HL-60 (cell line): ENCODE results near the gene ACD.
A peak's percentile ranks its signal among the peaks of the same experiment; 100 is the strongest.

Experiments used
- TF ChIP-seq, protein P1 (sequence below): IDR thresholded peaks from one replicate; pipeline ENCODE4 v1.5.1; 2011; ENCODE audit warnings: low read length, control low read depth, inconsistent platforms; ENCODE audit not compliant: insufficient read depth
- TF ChIP-seq, protein P2 (sequence below): IDR thresholded peaks from 2 replicates; pipeline ENCODE4 v1.6.1; 2012; ENCODE audit warnings: low read depth; ENCODE audit not compliant: insufficient replicate concordance

DNA sequence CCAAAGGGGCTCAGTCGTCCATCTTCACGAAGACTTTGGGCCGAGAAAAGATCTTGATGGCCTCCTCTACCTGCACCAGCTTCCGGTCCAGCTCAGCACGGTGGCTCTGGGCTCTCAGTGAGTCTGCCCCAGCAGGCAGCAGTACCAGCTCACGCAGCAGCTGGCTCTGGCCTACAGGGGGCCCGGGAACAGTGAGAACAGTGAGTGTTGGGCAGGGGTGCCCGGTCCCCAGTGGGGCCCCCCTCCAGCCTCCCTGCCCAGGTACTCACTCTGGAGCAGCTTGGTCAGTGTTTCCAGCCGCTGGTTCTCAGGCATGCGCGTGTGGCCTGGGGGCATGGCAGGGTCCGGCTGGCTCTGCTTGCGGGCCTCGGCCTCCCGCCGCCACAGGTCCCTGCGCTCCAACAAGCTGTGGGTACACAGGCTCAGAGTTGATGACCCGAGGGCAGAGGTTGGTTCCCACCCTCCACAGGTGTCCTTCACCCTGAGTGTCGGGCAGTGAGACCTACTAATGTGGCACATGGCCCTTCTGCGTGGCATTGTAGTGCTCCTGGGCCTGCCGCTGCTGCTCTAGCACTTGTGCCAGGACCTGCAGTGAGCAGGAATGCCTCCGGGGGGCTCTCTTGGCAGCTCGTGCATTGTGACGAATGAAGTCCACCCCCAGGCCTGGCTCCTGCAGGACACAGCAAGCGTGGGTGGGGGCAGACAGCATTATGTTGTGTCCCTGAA, 3.3 kb upstream of the ACD start:
- TF ChIP-seq, protein P1, sequence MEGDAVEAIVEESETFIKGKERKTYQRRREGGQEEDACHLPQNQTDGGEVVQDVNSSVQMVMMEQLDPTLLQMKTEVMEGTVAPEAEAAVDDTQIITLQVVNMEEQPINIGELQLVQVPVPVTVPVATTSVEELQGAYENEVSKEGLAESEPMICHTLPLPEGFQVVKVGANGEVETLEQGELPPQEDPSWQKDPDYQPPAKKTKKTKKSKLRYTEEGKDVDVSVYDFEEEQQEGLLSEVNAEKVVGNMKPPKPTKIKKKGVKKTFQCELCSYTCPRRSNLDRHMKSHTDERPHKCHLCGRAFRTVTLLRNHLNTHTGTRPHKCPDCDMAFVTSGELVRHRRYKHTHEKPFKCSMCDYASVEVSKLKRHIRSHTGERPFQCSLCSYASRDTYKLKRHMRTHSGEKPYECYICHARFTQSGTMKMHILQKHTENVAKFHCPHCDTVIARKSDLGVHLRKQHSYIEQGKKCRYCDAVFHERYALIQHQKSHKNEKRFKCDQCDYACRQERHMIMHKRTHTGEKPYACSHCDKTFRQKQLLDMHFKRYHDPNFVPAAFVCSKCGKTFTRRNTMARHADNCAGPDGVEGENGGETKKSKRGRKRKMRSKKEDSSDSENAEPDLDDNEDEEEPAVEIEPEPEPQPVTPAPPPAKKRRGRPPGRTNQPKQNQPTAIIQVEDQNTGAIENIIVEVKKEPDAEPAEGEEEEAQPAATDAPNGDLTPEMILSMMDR = peak; percentile 29
- TF ChIP-seq, protein P2, sequence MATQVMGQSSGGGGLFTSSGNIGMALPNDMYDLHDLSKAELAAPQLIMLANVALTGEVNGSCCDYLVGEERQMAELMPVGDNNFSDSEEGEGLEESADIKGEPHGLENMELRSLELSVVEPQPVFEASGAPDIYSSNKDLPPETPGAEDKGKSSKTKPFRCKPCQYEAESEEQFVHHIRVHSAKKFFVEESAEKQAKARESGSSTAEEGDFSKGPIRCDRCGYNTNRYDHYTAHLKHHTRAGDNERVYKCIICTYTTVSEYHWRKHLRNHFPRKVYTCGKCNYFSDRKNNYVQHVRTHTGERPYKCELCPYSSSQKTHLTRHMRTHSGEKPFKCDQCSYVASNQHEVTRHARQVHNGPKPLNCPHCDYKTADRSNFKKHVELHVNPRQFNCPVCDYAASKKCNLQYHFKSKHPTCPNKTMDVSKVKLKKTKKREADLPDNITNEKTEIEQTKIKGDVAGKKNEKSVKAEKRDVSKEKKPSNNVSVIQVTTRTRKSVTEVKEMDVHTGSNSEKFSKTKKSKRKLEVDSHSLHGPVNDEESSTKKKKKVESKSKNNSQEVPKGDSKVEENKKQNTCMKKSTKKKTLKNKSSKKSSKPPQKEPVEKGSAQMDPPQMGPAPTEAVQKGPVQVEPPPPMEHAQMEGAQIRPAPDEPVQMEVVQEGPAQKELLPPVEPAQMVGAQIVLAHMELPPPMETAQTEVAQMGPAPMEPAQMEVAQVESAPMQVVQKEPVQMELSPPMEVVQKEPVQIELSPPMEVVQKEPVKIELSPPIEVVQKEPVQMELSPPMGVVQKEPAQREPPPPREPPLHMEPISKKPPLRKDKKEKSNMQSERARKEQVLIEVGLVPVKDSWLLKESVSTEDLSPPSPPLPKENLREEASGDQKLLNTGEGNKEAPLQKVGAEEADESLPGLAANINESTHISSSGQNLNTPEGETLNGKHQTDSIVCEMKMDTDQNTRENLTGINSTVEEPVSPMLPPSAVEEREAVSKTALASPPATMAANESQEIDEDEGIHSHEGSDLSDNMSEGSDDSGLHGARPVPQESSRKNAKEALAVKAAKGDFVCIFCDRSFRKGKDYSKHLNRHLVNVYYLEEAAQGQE = no peak
